Tibial nerve (tissue), 4 donors: ENCODE data around the gene TNFRSF25. TPM values are rescaled to one million over a fixed set of nuclear protein-coding genes. Genes with fewer than 3 reads are reported as not detected.
"Not testable (repeated sequence)": the region's sequence is repeated elsewhere in the genome, so short reads cannot be mapped to it uniquely, and the experiment has no call there.

Experiments used
- DNase-seq, 2 donors: peaks; one replicate each; pipeline ENCODE4 v3.0.0-alpha.2; 2019; ENCODE audit warnings: low spot score in 2 of 2
- H3K27ac ChIP-seq, 4 donors: fragments of 200-600 bp; sonication (generic) in 3 of 4; one replicate each; pipeline ENCODE4 v1.5.1; 2017 to 2019; ENCODE audit warnings: mild to moderate bottlenecking in 1 of 4
- H3K27me3 ChIP-seq, 2 donors: fragments of 200-600 bp; sonication (generic) in 1 of 2; one replicate each; pipeline versions ENCODE4 v1.5.1 to v1.6.0; 2017 to 2019
- H3K36me3 ChIP-seq, 3 donors: fragments of 200-600 bp; sonication (generic); one replicate each; pipeline ENCODE4 v1.5.1; 2018 to 2019
- H3K4me1 ChIP-seq, 4 donors: fragments of 200-600 bp; sonication (generic) in 3 of 4; one replicate each; pipeline ENCODE4 v1.5.1; 2017 to 2019
- H3K4me3 ChIP-seq, 4 donors: fragments of 200-600 bp; sonication (generic) in 3 of 4; one replicate each; pipeline ENCODE4 v1.5.1; 2017 to 2019; ENCODE audit warnings: mild to moderate bottlenecking in 1 of 4, moderate library complexity in 1 of 4
- H3K9me3 ChIP-seq, 4 donors: fragments of 200-600 bp; sonication (generic) in 3 of 4; one replicate each; pipeline ENCODE4 v1.5.1; 2017 to 2019
- CTCF ChIP-seq, 5 experiments: fragments of 200-600 bp in 3 of 5; fragments of 450-650 bp in 2 of 5; sonication (generic) in 3 of 5; IDR thresholded peaks; one replicate each; pipeline ENCODE4 v1.5.1; 2016 to 2019; ENCODE audit warnings: antibody characterized with exemption in 5 of 5, mild to moderate bottlenecking in 3 of 5, moderate library complexity in 2 of 5
- EP300 ChIP-seq, 2 donors: sonication (generic); formaldehyde crosslinking; IDR thresholded peaks; one replicate each; pipeline ENCODE4 v1.6.1; 2017; ENCODE audit warnings: antibody characterized with exemption in 2 of 2, mild to moderate bottlenecking in 1 of 2
- POLR2A ChIP-seq, 2 donors: fragments of 450-650 bp; IDR thresholded peaks; one replicate each; pipeline ENCODE4 v1.6.1; 2017; ENCODE audit warnings: antibody characterized with exemption in 2 of 2, mild to moderate bottlenecking in 2 of 2, moderate library complexity in 2 of 2
- whole genome bisulfite sequencing, 2 donors: methylation state at CpG; one replicate each; pipeline ENCODE4 v1.1.5; 2018; 5-methylcytosine and 5-hydroxymethylcytosine counted together
- total RNA-seq, 4 donors: library from RNA; depleted of rRNA; stranded (reverse); fragments of >200 nt; gene quantifications; one replicate each; pipeline ENCODE4 v1.1.0, GENCODE V29; 2016

TNFRSF25 gene
- total RNA-seq, 4 donors from 2014 or later: 32.3 to 79.8 (median 53.4) TPM

DNA sequence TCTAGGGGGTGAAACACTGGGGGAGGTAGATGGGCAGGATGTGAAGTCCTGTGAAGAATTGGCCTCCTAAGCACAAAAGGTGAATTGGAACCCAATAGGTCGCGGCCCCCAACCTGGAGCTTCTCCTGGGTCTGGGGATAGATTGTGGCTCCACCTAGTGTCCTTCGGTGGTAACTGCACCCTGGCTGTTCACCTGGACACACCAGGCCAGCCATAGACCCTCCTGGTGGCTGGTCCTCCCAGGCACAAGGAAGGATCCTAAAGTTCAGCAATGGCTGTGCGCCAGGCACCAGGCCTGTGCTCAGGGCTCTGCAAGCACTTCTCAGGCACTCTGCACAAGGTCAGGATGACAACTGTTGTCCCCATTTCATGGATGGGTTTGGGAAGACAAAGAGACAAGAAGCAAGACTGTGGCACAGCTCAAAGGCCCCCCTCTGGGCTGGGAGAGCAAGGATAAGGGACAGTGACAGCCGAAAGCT lies 27.9 kb downstream of the TNFRSF25 start:
- peak; percentile 42 to 70 for DNase-seq
- TF ChIP-seq EP300 (IDR thresholded peaks at IDR 0.05): no peak
- TF ChIP-seq CTCF (IDR thresholded peaks at IDR 0.05): peak; percentile 82 to 98 (median 95)
- no peak for TF ChIP-seq POLR2A (IDR thresholded peaks at IDR 0.05)
- H3K9me3 ChIP-seq: no peaks in the 10 kb centered on the region
- WGBS, 2 donors: 20 to 30% methylated on average over 5 of the region's 5 CpGs
- peak overlapping the region in 1 of 4 donors; percentile 72 for H3K27ac ChIP-seq
- H3K36me3 ChIP-seq: no peaks in the 10 kb centered on the region
- peaks cover 0 to 41% of the 10 kb centered on the region in 2 donors for H3K27me3 ChIP-seq
- H3K4me3 ChIP-seq: no peak overlapping the region
- H3K4me1 ChIP-seq: peaks cover 0 to 24% (median 3%) of the 10 kb centered on the region in 4 donors

DNA sequence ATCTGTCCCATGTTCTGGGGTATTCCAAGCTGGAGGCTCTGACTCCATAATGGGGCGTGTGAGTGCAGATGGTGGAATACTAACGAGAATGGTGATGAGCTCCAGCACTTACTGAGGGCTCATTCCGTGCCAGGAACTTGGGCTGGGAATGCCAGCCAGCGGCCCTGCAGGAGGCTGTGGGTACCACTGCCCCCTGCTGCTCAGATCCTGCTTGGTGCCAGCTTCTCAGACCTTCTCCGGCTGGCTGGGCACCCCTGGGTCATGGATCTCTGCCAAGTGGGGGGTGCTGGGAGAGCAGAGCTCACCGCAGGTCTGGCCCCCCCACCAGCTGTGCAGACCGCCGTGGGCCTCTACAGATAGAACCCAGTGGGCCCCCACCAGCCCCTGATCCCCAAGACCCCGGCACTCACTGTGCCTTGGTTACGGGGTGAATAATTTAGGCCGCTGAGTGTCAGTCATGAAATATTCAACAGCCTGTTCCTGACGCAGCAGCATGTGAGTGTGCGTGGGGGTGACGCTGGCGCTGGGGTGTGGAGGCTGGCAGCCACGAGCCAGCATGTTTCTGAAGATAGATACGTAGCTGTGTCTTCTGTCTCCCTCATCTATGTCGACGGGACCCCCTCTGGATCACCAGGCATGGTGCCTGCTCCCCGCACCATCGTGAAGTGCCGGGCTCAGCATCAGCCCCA lies 28.8 kb downstream of the TNFRSF25 start:
- DNase-seq: not testable (repeated sequence)
- H3K27me3 ChIP-seq: peaks cover 0 to 39% of the 10 kb centered on the region in 2 donors

GRCh38 chr1:6436277-6436676 lies 29.7 kb downstream of the TNFRSF25 start:
- WGBS, 2 donors: 80 to 84% methylated on average over 3 of the region's 3 CpGs
- not testable (repeated sequence) for H3K4me3 ChIP-seq, H3K36me3 ChIP-seq, H3K9me3 ChIP-seq, H3K27ac ChIP-seq, DNase-seq
- H3K27me3 ChIP-seq: peaks cover 0 to 33% of the 10 kb centered on the region in 2 donors
- peaks cover 0 to 24% (median 3%) of the 10 kb centered on the region in 4 donors for H3K4me1 ChIP-seq

More for the DNA sequence above, 28.8 kb downstream of the TNFRSF25 start:
- Histone ChIP-seq H3K27ac (peak overlapping the region in 1 of 4 donors; percentile 72), H3K4me1 (peaks cover 0 to 24% (median 3%) of the 10 kb centered on the region in 4 donors)
- not testable (repeated sequence) for H3K4me3 ChIP-seq, H3K9me3 ChIP-seq, H3K36me3 ChIP-seq
- TF ChIP-seq CTCF (IDR thresholded peaks at IDR 0.05): peak; percentile 23 to 42 (median 37)
- TF ChIP-seq EP300 (IDR thresholded peaks at IDR 0.05): peak in 1 of 2 donors; percentile 33
- WGBS, 2 donors: 48 to 52% methylated on average over 19 to 22 of the region's 22 CpGs

GRCh38 chr1:6435547-6435946 lies 30.4 kb downstream of the TNFRSF25 start:
- H3K4me3 ChIP-seq: no peak overlapping the region
- WGBS, 2 donors: 63 to 82% methylated on average over 3 of the region's 3 CpGs
- peaks cover 0 to 31% of the 10 kb centered on the region in 2 donors for H3K27me3 ChIP-seq
- H3K36me3 ChIP-seq: no peaks in the 10 kb centered on the region
- no peak overlapping the region for H3K27ac ChIP-seq
- DNase-seq: no peak
- H3K4me1 ChIP-seq: peaks cover 0 to 20% (median 3%) of the 10 kb centered on the region in 4 donors
- no peak for TF ChIP-seq CTCF (IDR thresholded peaks at IDR 0.05)
- TF ChIP-seq POLR2A (IDR thresholded peaks at IDR 0.05): no peak
- TF ChIP-seq EP300 (IDR thresholded peaks at IDR 0.05): no peak
- no peaks in the 10 kb centered on the region for H3K9me3 ChIP-seq

DNA sequence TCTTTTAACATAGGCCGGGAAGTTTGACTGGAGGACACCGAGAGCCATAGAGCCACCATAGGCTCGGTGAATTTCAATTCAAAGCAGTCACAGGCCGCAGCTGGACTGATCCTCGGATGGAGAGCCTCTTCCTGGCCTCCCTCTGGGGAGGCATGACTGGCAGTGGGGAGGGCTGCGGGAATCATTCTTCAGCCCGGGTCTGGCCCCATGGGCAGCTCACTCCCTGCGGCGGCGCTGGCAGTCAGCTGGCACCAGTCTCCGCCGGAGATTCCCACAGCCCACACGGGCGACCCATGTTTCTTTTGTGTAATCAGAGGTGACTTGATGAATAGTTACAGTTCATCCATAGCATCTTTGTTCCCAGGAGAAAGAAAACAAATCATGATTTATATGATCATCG lies 30.8 kb downstream of the TNFRSF25 start:
- no peak for DNase-seq
- H3K27ac ChIP-seq: no peak overlapping the region

More for the DNA sequence above, 30.8 kb downstream of the TNFRSF25 start:
- Histone ChIP-seq H3K36me3 (no peaks in the 10 kb centered on the region), H3K27me3 (peaks cover 0 to 32% of the 10 kb centered on the region in 2 donors), H3K4me1 (peaks cover 0 to 16% (median under 1%) of the 10 kb centered on the region in 4 donors), H3K4me3 (no peak overlapping the region), H3K9me3 (no peaks in the 10 kb centered on the region)
- TF ChIP-seq EP300 (IDR thresholded peaks at IDR 0.05) (no peak), CTCF (IDR thresholded peaks at IDR 0.05) (no peak), POLR2A (IDR thresholded peaks at IDR 0.05) (no peak)
- 49 to 55% methylated on average over 11 to 15 of the region's 15 CpGs for WGBS, 2 donors
